ENCODE results near the gene ARHGDIA.

GRCh38 chr17:81909966-81910839 lies 39.1 kb upstream of the ARHGDIA start:
- TF ChIP-seq ZNF274 (IDR thresholded peaks at IDR 0.05; ENCODE audit: low read depth, low read length), result no peak
- TF ChIP-seq SUZ12 (IDR thresholded peaks at IDR 0.05; ENCODE audit: extremely low read depth, insufficient read depth, insufficient read length), result no peak
- TF ChIP-seq YY1 (IDR thresholded peaks at IDR 0.05; ENCODE audit: insufficient read depth, insufficient read length), result no peak
